Dendritic cell treated with granulocyte-macrophage colony-stimulating factor and Interleukin-4, amounts not matched to agents 40 ng/mL and 50 ng/mL, for 4 days (primary cell): Measurements from ENCODE around the gene KRTAP2-4.
"Not testable (repeated sequence)": the region's sequence is repeated elsewhere in the genome, so short reads cannot be mapped to it uniquely, and the experiment has no call there.

Experiments used
- H3K27ac Mint-ChIP-seq: one replicate; pipeline ENCODE4 v1.8.0; 2022; ENCODE audit warnings: mild to moderate bottlenecking, mixed read lengths
- H3K27me3 Mint-ChIP-seq: one replicate; pipeline ENCODE4 v1.8.0; 2022; ENCODE audit warnings: mild to moderate bottlenecking, mixed read lengths
- H3K36me3 Mint-ChIP-seq: one replicate; pipeline ENCODE4 v1.8.0; 2022; ENCODE audit warnings: low read depth, mixed read lengths
- H3K4me1 Mint-ChIP-seq: one replicate; pipeline ENCODE4 v1.8.0; 2022; ENCODE audit warnings: low read depth, mixed read lengths
- H3K4me3 Mint-ChIP-seq: one replicate; pipeline ENCODE4 v1.8.0; 2022; ENCODE audit warnings: mild to moderate bottlenecking, moderate library complexity, mixed read lengths
- H3K9me3 Mint-ChIP-seq: one replicate; pipeline ENCODE4 v1.8.0; 2022; ENCODE audit warnings: mixed read lengths
- intact Hi-C: fragments of 100-400 bp; cut with micrococcal nuclease; formaldehyde crosslinking; loops from one replicate; pipeline ENCODE4 v1.15.0; 2022

KRTAP2-4 gene

DNA sequence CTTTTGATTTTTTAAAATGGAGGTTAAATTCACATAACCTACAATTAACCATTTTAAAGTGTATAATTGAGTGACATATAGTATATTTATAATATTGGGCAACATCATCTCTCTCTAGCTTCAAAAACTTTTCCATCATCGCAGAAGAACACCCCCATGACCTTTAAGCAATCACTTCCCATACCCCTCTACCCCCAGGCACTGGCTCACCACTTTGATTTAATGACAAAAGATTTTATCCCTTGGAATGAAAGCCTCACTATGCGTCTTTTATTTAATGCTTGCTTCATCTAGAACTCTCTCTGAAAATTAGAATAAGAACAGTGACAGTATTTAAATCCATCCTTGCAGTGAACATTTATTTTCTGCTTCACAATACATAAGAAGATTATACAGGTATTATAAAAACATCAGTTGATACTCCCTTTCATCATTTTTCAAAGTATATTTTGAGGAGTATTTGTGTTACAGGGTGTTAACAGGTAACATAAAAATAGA is 27.8 kb downstream of the KRTAP2-4 start:
- H3K36me3 Mint-ChIP-seq: no peaks in the 10 kb centered on the region
- intact Hi-C loops: no loop called here
- no peaks in the 10 kb centered on the region for H3K9me3 Mint-ChIP-seq
- peaks cover 2% of the 10 kb centered on the region for H3K27me3 Mint-ChIP-seq
- H3K4me3 Mint-ChIP-seq: no peak overlapping the region
- H3K27ac Mint-ChIP-seq: no peak overlapping the region
- H3K4me1 Mint-ChIP-seq: no peaks in the 10 kb centered on the region

DNA sequence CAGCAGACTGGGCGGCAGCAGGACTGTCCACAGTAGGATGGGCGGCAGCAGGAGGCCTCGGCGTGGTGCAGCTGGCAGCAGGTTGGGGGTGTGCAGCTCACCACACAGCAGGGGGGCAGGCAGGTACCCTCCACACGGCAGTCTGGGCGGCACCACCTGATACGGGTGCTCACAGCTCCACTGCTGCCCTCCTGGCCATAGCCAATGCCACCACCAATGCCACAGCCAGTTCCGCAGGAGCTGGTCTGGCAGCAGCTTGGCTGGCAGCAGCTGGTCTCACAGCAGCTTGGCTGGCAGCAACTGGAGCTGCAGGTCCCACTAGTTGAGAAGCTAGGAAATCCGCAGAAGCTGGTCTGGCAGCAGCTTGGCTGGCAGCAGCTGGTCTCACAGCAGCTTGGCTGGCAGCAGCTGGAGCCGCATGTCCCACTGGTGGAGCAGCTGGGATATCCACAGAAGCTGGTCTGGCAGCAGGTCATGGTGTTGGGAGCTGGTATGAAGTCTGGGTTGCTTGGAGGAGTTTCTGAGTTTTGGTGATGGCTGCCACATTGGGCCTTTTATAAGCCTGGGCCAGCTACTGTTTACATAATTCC is 31.2 kb downstream of the KRTAP2-4 start, which contains the start of gene KRTAP1-3:
Gene KRTAP1-3, minus strand, starts transcription at position 529 of the 590 bp plus-strand sequence. Its CDS starts 53 bp downstream, at position 476.
- H3K27ac Mint-ChIP-seq, H3K27me3 Mint-ChIP-seq, H3K4me1 Mint-ChIP-seq, H3K36me3 Mint-ChIP-seq, H3K9me3 Mint-ChIP-seq, H3K4me3 Mint-ChIP-seq, intact Hi-C loops: not testable (repeated sequence)

DNA sequence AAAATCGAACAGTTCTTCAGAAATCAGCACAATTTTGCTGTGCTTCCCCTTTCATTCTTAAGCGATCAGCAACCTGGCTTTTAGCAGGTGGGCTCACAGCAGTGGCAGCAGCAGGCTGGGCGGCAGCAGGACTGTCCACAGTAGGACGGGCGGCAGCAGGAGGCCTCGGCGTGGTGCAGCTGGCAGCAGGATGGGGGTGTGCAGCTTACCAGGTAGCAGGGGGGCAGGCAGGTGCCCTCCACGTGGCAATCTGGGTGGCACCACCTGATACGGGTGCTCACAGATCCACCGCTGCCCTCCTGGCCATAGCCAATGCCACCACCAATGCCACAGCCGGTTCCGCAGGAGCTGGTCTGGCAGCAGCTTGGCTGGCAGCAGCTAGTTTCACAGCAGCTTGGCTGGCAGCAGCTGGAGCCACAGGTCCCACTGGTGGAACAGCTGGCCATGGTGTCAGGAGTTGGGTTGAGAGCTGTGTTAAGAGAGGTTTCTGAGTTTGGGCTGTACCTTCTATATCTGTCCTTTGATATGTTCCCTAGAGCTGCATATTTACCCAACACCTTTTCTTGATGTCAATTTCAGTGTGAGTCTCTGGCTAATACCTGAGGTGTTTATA is 35.9 kb downstream of the KRTAP2-4 start, which contains the start of gene KRTAP1-4:
Gene KRTAP1-4, minus strand, starts transcription at position 563 of the 613 bp plus-strand sequence. Its CDS starts 117 bp downstream, at position 446.
- intact Hi-C loops: no loop called here
- Mint-ChIP-seq H3K36me3 (no peaks in the 10 kb centered on the region), H3K4me1 (no peaks in the 10 kb centered on the region), H3K9me3 (no peaks in the 10 kb centered on the region), H3K27me3 (peaks cover 8% of the 10 kb centered on the region), H3K4me3 (no peak within 1 kb of the TSS), H3K27ac (no peak within 1 kb of the TSS)

DNA sequence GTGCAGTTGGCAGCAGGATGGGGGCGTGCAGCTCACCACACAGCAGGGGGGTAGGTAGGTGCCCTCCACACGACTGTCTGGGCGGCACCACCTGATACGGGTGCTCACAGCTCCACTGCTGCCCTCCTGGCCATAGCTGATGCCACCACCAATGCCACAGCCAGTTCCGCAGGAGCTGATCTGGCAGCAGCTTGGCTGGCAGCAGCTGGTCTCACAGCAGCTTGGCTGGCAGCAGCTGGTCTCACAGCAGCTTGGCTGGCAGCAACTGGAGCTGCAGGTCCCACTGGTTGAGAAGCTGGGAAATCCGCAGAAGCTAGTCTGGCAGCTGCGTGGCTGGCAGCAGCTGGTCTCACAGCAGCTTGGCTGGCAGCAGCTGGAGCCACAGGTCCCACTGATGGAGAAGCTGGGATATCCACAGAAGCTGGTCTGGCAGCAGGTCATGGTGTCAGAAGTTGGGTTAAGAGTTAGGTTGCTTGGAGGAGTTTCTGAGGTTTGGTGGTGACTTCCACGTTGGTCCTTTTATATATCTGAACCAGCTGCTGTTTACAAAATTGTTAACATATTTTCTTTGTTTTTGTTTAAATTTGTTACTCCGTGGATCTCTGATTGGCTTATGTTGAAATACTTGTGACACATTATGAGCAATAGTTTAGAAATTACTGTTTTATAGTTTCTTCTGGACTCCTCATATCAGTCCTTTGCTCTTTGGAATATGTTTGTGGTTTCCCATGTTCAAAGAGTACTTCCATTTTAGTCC is 38.8 kb downstream of the KRTAP2-4 start, which contains the start of gene KRTAP1-5:
Gene KRTAP1-5, minus strand, starts transcription at position 494 of the 757 bp plus-strand sequence. Its CDS starts 53 bp downstream, at position 441.
- Mint-ChIP-seq H3K9me3 (no peaks in the 10 kb centered on the region), H3K36me3 (no peaks in the 10 kb centered on the region), H3K4me1 (no peaks in the 10 kb centered on the region), H3K27me3 (peaks cover 8% of the 10 kb centered on the region), H3K27ac (no peak within 1 kb of the TSS), H3K4me3 (no peak within 1 kb of the TSS)
- intact Hi-C loops: no loop called here

DNA sequence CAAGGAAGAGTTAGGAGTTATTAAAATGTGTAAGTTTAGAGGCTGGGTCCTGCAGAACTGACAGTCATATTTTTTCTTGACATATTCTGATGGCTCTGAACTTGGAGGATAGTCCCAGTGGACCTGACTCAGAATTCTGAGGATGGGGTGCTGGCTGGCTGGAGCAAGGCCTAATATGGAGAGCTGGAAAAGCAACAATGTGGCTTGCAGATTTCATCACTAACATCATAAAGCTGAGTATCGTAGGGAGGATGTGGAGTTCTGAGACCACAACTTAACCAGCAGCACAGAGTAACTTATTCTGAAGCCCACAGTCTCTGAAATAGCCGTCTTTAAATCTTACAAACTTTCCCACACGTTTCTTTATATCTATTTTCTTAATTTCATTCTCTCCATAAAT is 41.0 kb downstream of the KRTAP2-4 start:
- no peaks in the 10 kb centered on the region for H3K4me1 Mint-ChIP-seq
- no peak overlapping the region for H3K27ac Mint-ChIP-seq
- H3K27me3 Mint-ChIP-seq: peaks cover 8% of the 10 kb centered on the region
- intact Hi-C loops: no loop called here
- H3K4me3 Mint-ChIP-seq: no peak overlapping the region
- no peaks in the 10 kb centered on the region for H3K36me3 Mint-ChIP-seq
- H3K9me3 Mint-ChIP-seq: no peaks in the 10 kb centered on the region

DNA sequence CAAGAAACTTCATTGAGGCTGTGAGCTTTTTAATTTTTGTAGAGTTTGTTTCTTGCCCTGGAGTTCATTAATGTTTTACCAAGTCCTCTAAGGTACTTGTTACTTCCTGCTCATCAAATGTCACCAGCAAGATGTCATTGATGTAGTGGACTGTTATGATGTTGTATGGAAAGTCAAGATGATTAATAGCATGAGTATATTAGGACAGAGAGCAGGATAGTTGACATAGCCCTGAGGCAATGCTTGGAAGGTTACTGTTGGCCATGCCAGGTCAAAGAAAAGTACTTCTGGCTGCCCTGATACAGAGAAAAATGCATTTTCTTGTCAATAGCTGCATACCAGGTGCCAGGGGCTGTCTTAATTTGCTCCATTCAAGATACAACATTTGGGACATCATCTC is 45.3 kb downstream of the KRTAP2-4 start:
- H3K36me3 Mint-ChIP-seq: no peaks in the 10 kb centered on the region
- no peaks in the 10 kb centered on the region for H3K9me3 Mint-ChIP-seq
- H3K27ac Mint-ChIP-seq: no peak overlapping the region
- no peaks in the 10 kb centered on the region for H3K27me3 Mint-ChIP-seq
- H3K4me3 Mint-ChIP-seq: no peak overlapping the region
- intact Hi-C loops: no loop called here
- H3K4me1 Mint-ChIP-seq: no peaks in the 10 kb centered on the region

DNA sequence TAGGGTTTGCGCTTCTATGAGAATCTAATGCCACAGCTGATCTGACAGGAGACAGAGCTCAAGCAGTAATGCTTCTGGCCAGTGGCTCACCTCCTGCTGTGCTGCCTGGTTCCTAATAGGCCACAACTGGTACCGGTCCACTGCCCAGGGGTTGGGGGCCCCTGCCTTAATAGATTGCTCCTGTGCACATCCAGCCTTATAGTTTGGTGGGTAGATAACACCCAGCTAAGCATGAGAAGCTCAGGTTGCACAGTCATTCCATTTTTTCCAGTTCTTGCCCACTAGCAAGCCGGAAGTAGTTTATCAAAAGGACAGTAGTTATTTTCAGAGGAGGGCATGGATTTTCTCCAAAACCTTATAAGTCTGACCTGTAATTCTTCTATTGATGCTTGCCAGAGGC is 46.3 kb downstream of the KRTAP2-4 start:
- H3K36me3 Mint-ChIP-seq: no peaks in the 10 kb centered on the region
- no peaks in the 10 kb centered on the region for H3K9me3 Mint-ChIP-seq
- H3K4me1 Mint-ChIP-seq: no peaks in the 10 kb centered on the region
- H3K27me3 Mint-ChIP-seq: no peaks in the 10 kb centered on the region
- intact Hi-C loops: no loop called here
- H3K4me3 Mint-ChIP-seq: no peak overlapping the region
- H3K27ac Mint-ChIP-seq: no peak overlapping the region

DNA sequence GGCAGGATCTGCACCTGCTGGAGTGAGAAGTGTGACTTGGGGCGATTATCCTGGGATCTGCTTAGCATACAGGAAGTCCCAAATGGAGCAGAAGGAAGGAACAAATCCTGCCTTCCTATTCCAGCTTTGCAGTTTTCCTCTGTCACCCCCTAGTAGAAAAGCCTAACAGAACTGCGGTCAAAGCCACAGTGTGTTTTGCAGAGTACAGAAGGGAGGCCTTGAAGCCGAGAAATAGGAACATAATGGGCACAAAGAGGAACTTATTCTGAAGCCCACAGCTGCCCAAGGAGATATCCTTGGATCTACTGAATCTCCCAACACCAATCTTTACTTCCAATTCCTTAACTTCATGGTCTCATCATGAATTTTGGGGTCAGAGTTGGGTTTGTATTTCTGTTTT is 47.1 kb downstream of the KRTAP2-4 start:
- Mint-ChIP-seq H3K9me3 (no peaks in the 10 kb centered on the region), H3K27me3 (no peaks in the 10 kb centered on the region), H3K27ac (no peak overlapping the region)

DNA sequence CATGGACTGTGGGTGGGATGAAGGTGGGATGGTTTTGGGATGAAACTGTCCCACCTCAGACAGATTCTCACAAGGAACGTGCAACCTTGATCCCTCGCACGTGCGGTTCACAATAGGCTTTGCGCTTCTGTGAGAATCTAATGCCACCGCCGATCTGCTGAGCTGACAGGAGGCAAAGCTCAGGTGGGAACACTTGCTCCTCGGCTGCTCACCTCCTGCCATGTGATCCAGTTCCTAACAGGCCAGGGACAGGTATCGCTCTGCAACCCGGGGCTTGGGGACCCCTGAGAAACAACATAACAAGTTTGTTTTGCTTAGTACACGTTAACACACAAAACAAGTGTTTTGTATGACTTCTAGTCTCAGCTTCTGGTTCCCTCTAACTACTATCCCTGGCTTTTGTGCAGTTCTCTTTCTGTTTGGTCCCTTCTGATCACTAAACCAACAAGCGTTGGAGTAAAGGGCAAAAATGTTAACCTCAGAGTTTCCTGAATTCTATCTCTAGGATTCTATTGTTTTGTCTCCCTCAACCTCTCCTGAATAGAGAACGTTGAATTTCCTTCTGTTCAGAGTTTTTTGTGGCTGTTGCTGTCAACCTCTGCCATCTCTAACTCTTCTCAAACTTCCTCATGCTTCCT is 49.0 kb downstream of the KRTAP2-4 start:
- Mint-ChIP-seq H3K9me3 (no peaks in the 10 kb centered on the region), H3K4me3 (no peak overlapping the region), H3K4me1 (no peaks in the 10 kb centered on the region), H3K27ac (no peak overlapping the region), H3K27me3 (peaks cover 2% of the 10 kb centered on the region), H3K36me3 (no peaks in the 10 kb centered on the region)
- intact Hi-C loops: no loop called here

More for the DNA sequence above, 47.1 kb downstream of the KRTAP2-4 start:
- H3K36me3 Mint-ChIP-seq: no peaks in the 10 kb centered on the region
- H3K4me1 Mint-ChIP-seq: no peaks in the 10 kb centered on the region
- intact Hi-C loops: no loop called here
- H3K4me3 Mint-ChIP-seq: no peak overlapping the region

DNA sequence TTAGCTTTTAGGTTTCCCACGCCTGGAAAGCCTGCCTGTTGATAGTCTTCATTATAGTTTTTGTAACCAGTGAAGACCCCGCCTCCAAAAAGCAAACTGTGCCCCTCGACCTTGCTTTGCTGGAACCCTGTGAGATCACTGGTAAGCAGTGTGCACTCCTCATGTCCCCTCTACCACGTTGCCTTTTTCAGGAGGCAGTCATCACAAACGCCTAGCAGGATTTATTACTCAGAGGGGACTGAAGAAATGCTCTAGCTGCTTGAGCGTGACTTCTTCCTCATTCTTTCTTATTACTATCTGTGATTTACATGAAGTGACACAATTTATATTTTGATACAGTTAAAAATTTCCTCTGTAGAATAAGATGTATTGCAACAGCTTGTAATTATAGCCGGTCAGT is 50.2 kb downstream of the KRTAP2-4 start:
- no peak overlapping the region for H3K4me3 Mint-ChIP-seq
- H3K36me3 Mint-ChIP-seq: no peaks in the 10 kb centered on the region
- no peaks in the 10 kb centered on the region for H3K9me3 Mint-ChIP-seq
- intact Hi-C loops: no loop called here
- H3K27me3 Mint-ChIP-seq: peaks cover 2% of the 10 kb centered on the region
- H3K27ac Mint-ChIP-seq: no peak overlapping the region
- H3K4me1 Mint-ChIP-seq: no peaks in the 10 kb centered on the region
